HG03060 (cell line): ENCODE data around the gene KCNK7.
A peak's percentile ranks its signal among the peaks of the same experiment; 100 is the strongest.

Source experiments
- ATAC-seq: cut with Tn5 transposase; IDR thresholded peaks from one replicate; pipeline ENCODE4 v1.9.1; 2021; ENCODE audit warnings: low read depth, moderate number of reproducible peaks; ENCODE audit not compliant: unreplicated experiment

KCNK7 gene

GRCh38 chr11:65589444-65590239 lies 6.0 kb downstream of the KCNK7 start:
- ATAC-seq: no peak

GRCh38 chr11:65588199-65589054 lies 7.2 kb downstream of the KCNK7 start:
- ATAC-seq: peak; percentile 76

- ATAC-seq: no peak
Observed at GRCh38 chr11:65586676-65587075, 8.9 kb downstream of the KCNK7 start.

GRCh38 chr11:65586247-65586630 lies 9.4 kb downstream of the KCNK7 start:
- ATAC-seq: no peak

GRCh38 chr11:65585396-65586246 lies 10.0 kb downstream of the KCNK7 start:
- no peak for ATAC-seq

GRCh38 chr11:65584723-65585171 lies 10.9 kb downstream of the KCNK7 start:
- no peak for ATAC-seq

GRCh38 chr11:65584106-65584505 lies 11.5 kb downstream of the KCNK7 start:
- no peak for ATAC-seq

- no peak for ATAC-seq
Observed at GRCh38 chr11:65583589-65583988, 12.0 kb downstream of the KCNK7 start.

GRCh38 chr11:65581928-65582327 lies 13.7 kb downstream of the KCNK7 start:
- no peak for ATAC-seq

GRCh38 chr11:65580756-65581155 lies 14.8 kb downstream of the KCNK7 start:
- no peak for ATAC-seq

GRCh38 chr11:65580031-65580692 lies 15.4 kb downstream of the KCNK7 start:
- no peak for ATAC-seq

- ATAC-seq: no peak
Observed at GRCh38 chr11:65579291-65579690, 16.3 kb downstream of the KCNK7 start.

GRCh38 chr11:65578667-65579066 lies 16.9 kb downstream of the KCNK7 start:
- ATAC-seq: no peak

- no peak for ATAC-seq
Observed at GRCh38 chr11:65578134-65578533, 17.5 kb downstream of the KCNK7 start.

GRCh38 chr11:65577756-65578109 lies 17.9 kb downstream of the KCNK7 start:
- no peak for ATAC-seq

GRCh38 chr11:65576867-65577755 lies 18.5 kb downstream of the KCNK7 start:
- ATAC-seq: no peak

- no peak for ATAC-seq
Observed at GRCh38 chr11:65576232-65576866, 19.3 kb downstream of the KCNK7 start.

GRCh38 chr11:65575568-65576231 lies 19.9 kb downstream of the KCNK7 start, which contains the start of gene EHBP1L1:
Gene EHBP1L1 (plus strand): TSS chr11:65576053. CDS start chr11:65576303, 250 bp downstream.
- ATAC-seq: no peak
